GM12872 (cell line): ENCODE measurements around the gene MARCHF3.

Experiments
- CTCF ChIP-seq: IDR thresholded peaks from 3 replicates; pipeline ENCODE4 v1.5.1; 2011; ENCODE audit warnings: low read depth, mild to moderate bottlenecking, low read length, moderate library complexity; ENCODE audit not compliant: insufficient read depth

The MARCHF3 gene

GRCh38 chr5:126939887-126940286, 90.5 kb downstream of the MARCHF3 start:
- no peak for TF ChIP-seq CTCF

DNA sequence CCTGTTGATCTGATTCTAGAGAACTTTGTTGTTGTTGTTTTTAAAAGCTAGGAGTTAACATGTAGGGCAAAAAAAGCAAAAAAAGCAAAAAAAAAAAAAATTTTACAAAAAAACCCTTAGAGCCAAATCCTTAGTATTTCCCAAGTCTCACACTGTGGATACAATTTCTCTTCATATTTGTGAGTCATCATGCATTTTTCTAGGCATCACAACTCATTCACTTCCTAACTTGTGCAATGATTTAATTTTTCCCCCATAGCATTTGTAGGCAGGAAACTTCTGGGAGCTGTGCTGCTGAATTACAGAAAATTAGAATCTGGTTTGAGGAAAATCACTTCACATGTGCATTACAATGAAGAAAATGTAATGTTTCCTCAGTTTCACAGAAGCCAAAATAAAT, 91.9 kb downstream of the MARCHF3 start:
- no peak for TF ChIP-seq CTCF

DNA sequence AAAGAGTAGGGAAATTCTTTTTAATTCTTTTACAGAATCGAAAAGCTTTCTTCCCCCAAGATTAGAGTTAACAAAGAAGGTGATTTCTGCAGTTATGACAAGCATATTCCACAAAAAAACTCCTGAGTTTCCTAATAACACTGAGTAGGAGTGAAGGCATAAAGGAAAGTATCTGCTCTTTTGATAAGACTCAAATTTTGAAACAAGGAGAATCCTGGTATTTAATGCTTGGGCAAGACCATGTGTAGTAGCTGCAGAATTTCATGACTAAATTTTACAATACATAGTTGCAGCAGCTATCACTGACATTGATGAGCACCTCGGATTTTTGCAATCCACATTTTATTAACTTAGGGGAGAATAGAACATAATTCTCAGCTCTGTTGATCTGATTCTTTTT, 92.6 kb downstream of the MARCHF3 start:
- TF ChIP-seq CTCF, result no peak

- TF ChIP-seq CTCF, result no peak
Measured at GRCh38 chr5:126936775-126937418, 93.5 kb downstream of the MARCHF3 start.

DNA sequence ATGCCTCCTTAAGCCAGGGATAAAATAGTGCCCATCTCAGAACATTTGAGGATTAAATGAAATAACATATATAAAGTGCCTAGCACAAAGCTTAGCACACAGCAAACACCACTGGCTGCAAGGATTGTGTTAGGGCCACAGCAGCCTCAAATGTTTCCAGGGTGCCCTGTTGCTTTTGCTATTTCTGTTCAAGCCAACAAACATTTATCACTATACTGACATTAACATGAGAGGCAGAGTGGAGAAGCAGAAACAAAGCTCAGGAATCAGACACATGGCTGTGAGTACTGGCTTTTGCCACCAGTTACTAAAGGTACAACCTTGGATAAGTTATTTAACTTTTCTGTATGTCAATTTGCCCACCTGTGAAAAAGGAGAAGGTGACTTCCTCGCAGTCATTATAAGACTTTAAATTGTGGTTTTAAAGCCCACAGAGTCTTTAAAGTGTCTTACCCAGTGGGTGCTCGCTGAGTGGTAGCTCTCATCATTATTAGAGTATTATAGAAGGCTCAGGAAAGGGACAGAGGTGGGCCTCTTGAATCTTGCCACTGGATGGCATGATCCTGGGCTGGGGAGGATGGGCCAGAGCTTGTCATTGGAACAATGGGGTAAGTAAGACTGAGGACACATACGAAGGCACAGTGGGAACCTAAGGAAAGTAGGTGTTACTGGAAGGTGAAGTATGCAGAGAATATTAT, 98.2 kb downstream of the MARCHF3 start:
- no peak for TF ChIP-seq CTCF

DNA sequence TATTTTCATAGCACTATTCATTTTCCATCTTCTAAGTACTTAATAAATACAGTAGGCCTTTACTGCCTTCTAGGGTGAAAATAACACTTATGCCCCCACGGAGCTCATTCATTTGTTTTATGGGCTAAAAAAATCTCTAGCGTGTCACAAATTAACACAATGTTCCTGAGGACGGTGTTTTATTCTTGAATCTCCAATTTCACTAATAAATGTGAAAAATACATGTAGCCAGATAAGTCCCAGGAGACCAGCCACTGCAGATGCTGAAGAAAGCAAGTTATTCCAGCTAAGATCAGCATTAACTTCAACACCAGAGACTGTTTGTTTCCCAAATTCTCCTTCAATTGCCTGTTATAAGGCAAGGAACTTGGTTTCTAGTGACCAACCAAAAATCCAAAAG, 102.3 kb downstream of the MARCHF3 start:
- TF ChIP-seq CTCF, result no peak

DNA sequence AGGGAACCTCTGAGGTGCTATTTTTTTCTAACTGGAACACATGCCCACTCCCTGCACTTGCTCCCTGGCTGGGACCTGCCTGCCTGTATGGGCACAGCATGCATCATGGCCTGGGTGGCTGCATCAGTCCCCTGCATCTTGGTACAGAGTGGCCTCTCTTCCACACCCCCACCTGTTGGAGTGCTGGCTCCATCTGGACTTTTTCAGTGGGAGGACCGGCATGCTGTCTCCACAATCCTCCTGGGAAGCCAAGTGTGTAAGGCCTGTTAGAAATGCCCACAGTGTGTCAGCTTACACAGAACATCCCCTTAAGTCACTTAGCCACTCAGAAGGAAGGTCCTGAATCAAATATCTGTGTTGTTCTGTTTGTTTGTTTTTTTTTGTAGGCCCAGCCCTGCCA, 102.9 kb downstream of the MARCHF3 start:
- no peak for TF ChIP-seq CTCF
